MCF 10A (cell line): ENCODE measurements around the gene HSD17B8. TPM values are rescaled to one million over a fixed set of nuclear protein-coding genes. Genes with fewer than 3 reads are reported as not detected.

Experiments used
- BruUV-seq: library from RNA; stranded (reverse); fragments of 400-500 nt; replicated peaks from 2 replicates; lab custom pipeline; 2021; lab: Mats Ljungman, UMichigan
- CTCF ChIA-PET: fragments of 300-600 bp; sonication (Branson Sonifier 250); formaldehyde crosslinking; extraction: SDS; loops from one replicate; lab custom pipeline; 2021; ENCODE audit warnings: antibody characterized with exemption, inconsistent platforms; lab: Yijun Ruan, JAX
- POLR2A ChIA-PET: fragments of 300-600, 350-650 bp; sonication (Branson Sonifier 250); formaldehyde crosslinking; extraction: SDS; loops from one replicate; lab custom pipeline; 2020; ENCODE audit warnings: antibody characterized with exemption, inconsistent platforms; lab: Yijun Ruan, JAX
- DNase-seq: peaks from one replicate; pipeline ENCODE4 v3.0.0-alpha.2; 2018; ENCODE audit not compliant: unreplicated experiment
- H3K27ac Mint-ChIP-seq: one replicate; pipeline ENCODE4 v1.8.0; 2022; ENCODE audit warnings: mild to moderate bottlenecking, low read depth, mixed read lengths; ENCODE audit not compliant: unreplicated experiment
- H3K27me3 Mint-ChIP-seq: one replicate; pipeline ENCODE4 v1.8.0; 2022; ENCODE audit warnings: mixed read lengths; ENCODE audit not compliant: insufficient read depth, unreplicated experiment
- H3K36me3 Mint-ChIP-seq: one replicate; pipeline ENCODE4 v1.8.0; 2022; ENCODE audit warnings: mild to moderate bottlenecking, moderate library complexity, mixed read lengths; ENCODE audit not compliant: insufficient read depth, unreplicated experiment
- H3K4me1 Mint-ChIP-seq: one replicate; pipeline ENCODE4 v1.8.0; 2022; ENCODE audit warnings: mixed read lengths; ENCODE audit not compliant: insufficient read depth, unreplicated experiment
- H3K4me3 Mint-ChIP-seq: one replicate; pipeline ENCODE4 v1.8.0; 2022; ENCODE audit warnings: mild to moderate bottlenecking, moderate library complexity, mixed read lengths; ENCODE audit not compliant: unreplicated experiment
- H3K9me3 Mint-ChIP-seq: one replicate; pipeline ENCODE4 v1.8.0; 2022; ENCODE audit warnings: mixed read lengths; ENCODE audit not compliant: unreplicated experiment
- intact Hi-C: fragments of 100-400 bp; cut with micrococcal nuclease; formaldehyde crosslinking; loops from 2 replicates; pipeline ENCODE4 v1.14.1; 2022
- total RNA-seq: library from RNA; stranded (reverse); gene quantifications from 2 replicates; pipeline ENCODE4 v1.2.3, GENCODE V29; 2022
- TF ChIP-seq, protein P1 (sequence below): fragments of 200-600 bp; IDR thresholded peaks from one replicate; pipeline ENCODE4 v1.8.0; 2022; ENCODE audit warnings: antibody characterized with exemption, mild to moderate bottlenecking; ENCODE audit not compliant: unreplicated experiment

HSD17B8 gene
- total RNA-seq, 1 experiment from 2014 or later = 26.4 TPM

DNA sequence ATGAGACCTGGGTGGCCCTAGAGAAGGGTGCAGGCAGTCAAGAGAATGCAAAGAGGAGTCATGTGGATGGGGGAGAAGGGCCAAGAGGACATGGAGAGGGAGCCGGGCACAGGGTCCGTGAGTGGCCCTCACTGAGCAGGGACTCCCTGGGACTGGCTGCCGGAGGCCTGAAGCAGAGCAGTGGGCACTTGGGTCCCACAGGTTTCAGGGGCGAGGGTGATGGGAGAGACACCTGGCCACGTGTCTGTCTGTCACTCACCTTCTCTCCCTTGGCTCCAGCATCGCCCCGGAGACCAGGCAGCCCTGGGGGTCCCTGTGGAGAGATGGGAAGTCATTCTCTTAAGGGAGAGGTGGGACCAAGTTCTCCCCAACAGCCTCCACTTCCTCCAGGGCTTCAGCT, 37.6 kb upstream of the HSD17B8 start:
- no peak overlapping the region for H3K27ac Mint-ChIP-seq

GRCh38 chr6:33167374-33168283, 36.8 kb upstream of the HSD17B8 start:
- Mint-ChIP-seq H3K36me3 (peaks cover under 1% of the 10 kb centered on the region), H3K27me3 (peaks cover 12% of the 10 kb centered on the region), H3K27ac (no peak overlapping the region), H3K4me3 (no peak overlapping the region), H3K4me1 (no peaks in the 10 kb centered on the region), H3K9me3 (no peaks in the 10 kb centered on the region)
- POLR2A ChIA-PET = no interaction called here
- intact Hi-C loops = no loop called here
- CTCF ChIA-PET = interaction anchor here (0.9 to 1.0 kb wide), 2 partner anchors 19 to 20 kb away, joined by 5 to 6 read pairs; no protein-coding TSS in a partner anchor
- no peak for DNase-seq
- BruUV-seq = no TSS peak
- TF ChIP-seq, protein P1, sequence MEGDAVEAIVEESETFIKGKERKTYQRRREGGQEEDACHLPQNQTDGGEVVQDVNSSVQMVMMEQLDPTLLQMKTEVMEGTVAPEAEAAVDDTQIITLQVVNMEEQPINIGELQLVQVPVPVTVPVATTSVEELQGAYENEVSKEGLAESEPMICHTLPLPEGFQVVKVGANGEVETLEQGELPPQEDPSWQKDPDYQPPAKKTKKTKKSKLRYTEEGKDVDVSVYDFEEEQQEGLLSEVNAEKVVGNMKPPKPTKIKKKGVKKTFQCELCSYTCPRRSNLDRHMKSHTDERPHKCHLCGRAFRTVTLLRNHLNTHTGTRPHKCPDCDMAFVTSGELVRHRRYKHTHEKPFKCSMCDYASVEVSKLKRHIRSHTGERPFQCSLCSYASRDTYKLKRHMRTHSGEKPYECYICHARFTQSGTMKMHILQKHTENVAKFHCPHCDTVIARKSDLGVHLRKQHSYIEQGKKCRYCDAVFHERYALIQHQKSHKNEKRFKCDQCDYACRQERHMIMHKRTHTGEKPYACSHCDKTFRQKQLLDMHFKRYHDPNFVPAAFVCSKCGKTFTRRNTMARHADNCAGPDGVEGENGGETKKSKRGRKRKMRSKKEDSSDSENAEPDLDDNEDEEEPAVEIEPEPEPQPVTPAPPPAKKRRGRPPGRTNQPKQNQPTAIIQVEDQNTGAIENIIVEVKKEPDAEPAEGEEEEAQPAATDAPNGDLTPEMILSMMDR = no peak

More for the DNA sequence above, 37.6 kb upstream of the HSD17B8 start:
- H3K36me3 Mint-ChIP-seq = peaks cover 6% of the 10 kb centered on the region
- DNase-seq = no peak
- peaks cover 5% of the 10 kb centered on the region for H3K4me1 Mint-ChIP-seq
- no TSS peak for BruUV-seq
- TF ChIP-seq, protein P1 = no peak
- CTCF ChIA-PET = no interaction called here
- no peaks in the 10 kb centered on the region for H3K9me3 Mint-ChIP-seq
- no peak overlapping the region for H3K4me3 Mint-ChIP-seq
- H3K27me3 Mint-ChIP-seq = peaks cover 12% of the 10 kb centered on the region
- intact Hi-C loops = no loop called here
- POLR2A ChIA-PET = no interaction called here

DNA sequence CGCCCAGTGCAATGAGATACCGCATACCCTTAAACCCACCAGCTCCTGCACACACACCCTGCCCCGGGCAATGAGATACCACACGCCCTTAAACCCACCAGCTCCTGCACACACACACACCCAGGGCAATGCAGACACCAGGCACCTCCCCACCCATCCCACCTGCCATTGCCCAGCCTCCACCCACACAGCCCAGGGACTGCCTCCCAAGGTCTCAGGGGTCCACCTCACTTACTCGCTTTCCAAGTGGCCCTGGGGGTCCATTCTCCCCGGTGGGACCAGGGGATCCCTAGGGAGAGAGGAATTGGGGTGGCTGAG, 36.2 kb upstream of the HSD17B8 start:
- no peaks in the 10 kb centered on the region for H3K4me1 Mint-ChIP-seq
- no TSS peak for BruUV-seq
- POLR2A ChIA-PET = no interaction called here
- TF ChIP-seq, protein P1 = no peak
- H3K4me3 Mint-ChIP-seq = no peak overlapping the region
- no peaks in the 10 kb centered on the region for H3K9me3 Mint-ChIP-seq
- CTCF ChIA-PET = interaction anchor here (0.9 to 1.0 kb wide), 2 partner anchors 19 to 20 kb away, joined by 5 to 6 read pairs; no protein-coding TSS in a partner anchor
- intact Hi-C loops = no loop called here
- no peak overlapping the region for H3K27ac Mint-ChIP-seq
- H3K36me3 Mint-ChIP-seq = no peaks in the 10 kb centered on the region
- peaks cover 12% of the 10 kb centered on the region for H3K27me3 Mint-ChIP-seq
- DNase-seq = no peak

DNA sequence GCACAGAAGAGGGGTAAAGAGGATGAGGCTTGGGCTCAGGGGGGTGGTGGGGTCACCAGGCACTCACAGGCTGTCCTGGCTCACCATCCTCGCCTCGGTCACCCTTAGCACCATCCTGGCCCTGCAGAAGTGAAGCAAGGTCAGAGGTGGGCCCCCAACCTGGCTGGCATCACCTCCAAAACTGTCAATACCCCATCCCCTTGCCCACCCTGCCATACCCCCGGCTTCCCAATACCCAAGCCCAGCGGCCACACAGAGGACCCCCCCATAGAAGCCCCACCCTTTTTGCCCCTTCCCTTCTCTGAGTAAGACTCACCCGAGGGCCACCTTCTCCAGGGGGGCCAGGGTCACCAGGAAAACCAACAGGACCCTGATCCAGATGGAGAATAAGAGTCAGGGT, 35.8 kb upstream of the HSD17B8 start:
- BruUV-seq = no TSS peak
- no peaks in the 10 kb centered on the region for H3K9me3 Mint-ChIP-seq
- ChIA-PET POLR2A (no interaction called here), CTCF (interaction anchor here (0.9 to 1.0 kb wide), 2 partner anchors 20 to 21 kb away, joined by 5 to 6 read pairs; no protein-coding TSS in a partner anchor)
- intact Hi-C loops = no loop called here
- H3K4me1 Mint-ChIP-seq = no peaks in the 10 kb centered on the region
- H3K36me3 Mint-ChIP-seq = no peaks in the 10 kb centered on the region
- no peak overlapping the region for H3K27ac Mint-ChIP-seq
- peaks cover 12% of the 10 kb centered on the region for H3K27me3 Mint-ChIP-seq
- H3K4me3 Mint-ChIP-seq = no peak overlapping the region
- TF ChIP-seq, protein P1 = no peak
- no peak for DNase-seq
